Hepatocyte (in vitro differentiated cells): ENCODE data around the gene NELFB.

Experiments
- EZH2 ChIP-seq: fragments of 200-600 bp; sonication (generic); IDR thresholded peaks from 2 replicates; pipeline ENCODE4 v1.6.1; 2016; ENCODE audit warnings: antibody characterized with exemption, mild to moderate bottlenecking, borderline replicate concordance
- EZH2phosphoT487 ChIP-seq: fragments of 200-600 bp; sonication (generic); IDR thresholded peaks from one replicate; pipeline ENCODE4 v1.6.1; 2018; ENCODE audit warnings: antibody characterized with exemption, mild to moderate bottlenecking, low read depth, moderate library complexity; ENCODE audit not compliant: unreplicated experiment, severe bottlenecking
- TF ChIP-seq, protein P1 (sequence below): fragments of 200-600 bp; sonication (generic); IDR thresholded peaks from 2 replicates; pipeline ENCODE4 v1.5.1; 2016; ENCODE audit warnings: antibody characterized with exemption, mild to moderate bottlenecking; ENCODE audit not compliant: poor library complexity

DNA sequence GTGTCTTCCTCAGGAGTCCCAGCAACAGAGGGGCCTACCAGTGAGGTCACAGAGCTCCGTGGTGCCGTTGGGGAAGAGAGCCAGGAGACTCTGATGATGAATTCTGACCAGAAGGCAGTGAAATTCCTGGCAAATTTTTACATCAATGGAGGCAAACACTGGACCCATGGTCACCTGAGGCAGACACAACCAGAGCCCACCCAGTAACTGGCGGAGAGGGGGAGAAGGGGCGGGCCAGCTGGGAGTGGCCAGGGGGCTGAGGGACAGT is 4.0 kb upstream of the NELFB start, which contains the start of gene STPG3:
- no peak for TF ChIP-seq EZH2phosphoT487
- TF ChIP-seq, protein P1, sequence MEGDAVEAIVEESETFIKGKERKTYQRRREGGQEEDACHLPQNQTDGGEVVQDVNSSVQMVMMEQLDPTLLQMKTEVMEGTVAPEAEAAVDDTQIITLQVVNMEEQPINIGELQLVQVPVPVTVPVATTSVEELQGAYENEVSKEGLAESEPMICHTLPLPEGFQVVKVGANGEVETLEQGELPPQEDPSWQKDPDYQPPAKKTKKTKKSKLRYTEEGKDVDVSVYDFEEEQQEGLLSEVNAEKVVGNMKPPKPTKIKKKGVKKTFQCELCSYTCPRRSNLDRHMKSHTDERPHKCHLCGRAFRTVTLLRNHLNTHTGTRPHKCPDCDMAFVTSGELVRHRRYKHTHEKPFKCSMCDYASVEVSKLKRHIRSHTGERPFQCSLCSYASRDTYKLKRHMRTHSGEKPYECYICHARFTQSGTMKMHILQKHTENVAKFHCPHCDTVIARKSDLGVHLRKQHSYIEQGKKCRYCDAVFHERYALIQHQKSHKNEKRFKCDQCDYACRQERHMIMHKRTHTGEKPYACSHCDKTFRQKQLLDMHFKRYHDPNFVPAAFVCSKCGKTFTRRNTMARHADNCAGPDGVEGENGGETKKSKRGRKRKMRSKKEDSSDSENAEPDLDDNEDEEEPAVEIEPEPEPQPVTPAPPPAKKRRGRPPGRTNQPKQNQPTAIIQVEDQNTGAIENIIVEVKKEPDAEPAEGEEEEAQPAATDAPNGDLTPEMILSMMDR: no peak
- no peak for TF ChIP-seq EZH2
